DND-41 (cell line): ENCODE results near the gene MDK.

Source experiments
- ATAC-seq: fragments of 200-7000 bp; cut with Tn5 transposase; 3 replicates; pipeline ENCODE4 v1.9.1; 2021; ENCODE audit warnings: low read depth; ENCODE audit not compliant: insufficient read depth
- DNase-seq: peaks from one replicate; pipeline ENCODE4 v3.0.0-alpha.2; 2020
- H2AFZ ChIP-seq: 2 replicates; pipeline ENCODE4 v1.6.0; 2012; ENCODE audit warnings: low read depth, low read length
- H3K27ac ChIP-seq: 2 replicates; pipeline ENCODE4 v1.5.1; 2012; ENCODE audit warnings: low read length, inconsistent platforms
- H3K27me3 ChIP-seq: fragments of 200-600 bp; sonication (generic); 2 replicates; pipeline ENCODE4 v1.6.0; 2012; ENCODE audit warnings: low read length, mild to moderate bottlenecking, inconsistent platforms; ENCODE audit not compliant: insufficient read depth, poor library complexity
- H3K36me3 ChIP-seq: 2 replicates; pipeline ENCODE4 v1.5.1; 2012; ENCODE audit warnings: low read length, inconsistent platforms; ENCODE audit not compliant: insufficient read depth
- H3K4me1 ChIP-seq: 2 replicates; pipeline ENCODE4 v1.5.1; 2012; ENCODE audit warnings: mild to moderate bottlenecking, low read length; ENCODE audit not compliant: insufficient read depth
- H3K4me2 ChIP-seq: 2 replicates; pipeline ENCODE4 v1.6.0; 2012; ENCODE audit warnings: mild to moderate bottlenecking, moderate library complexity, low read length, inconsistent platforms; ENCODE audit not compliant: insufficient read depth
- H3K4me3 ChIP-seq, 2 experiments: fragments of 200-600 bp in 1 of 2; shearing (Covaris generic) in 1 of 2; 2 replicates each; pipeline ENCODE4 v1.5.1; 2012 to 2016; ENCODE audit warnings: inconsistent platforms in 2 of 2, low read length in 2 of 2, mild to moderate bottlenecking in 2 of 2, low read depth in 1 of 2, moderate library complexity in 1 of 2
- H3K79me2 ChIP-seq: 2 replicates; pipeline ENCODE4 v1.6.0; 2012; ENCODE audit warnings: low read length, inconsistent platforms; ENCODE audit not compliant: insufficient read depth
- H3K9ac ChIP-seq: 2 replicates; pipeline ENCODE4 v1.6.0; 2012; ENCODE audit warnings: low read depth, mild to moderate bottlenecking, inconsistent platforms, low read length, moderate library complexity
- H3K9me3 ChIP-seq: 2 replicates; pipeline ENCODE4 v1.5.1; 2012; ENCODE audit warnings: low read length, moderate library complexity, mild to moderate bottlenecking, inconsistent platforms; ENCODE audit not compliant: insufficient read depth, severe bottlenecking
- H4K20me1 ChIP-seq: 2 replicates; pipeline ENCODE4 v1.6.0; 2012; ENCODE audit warnings: low read length; ENCODE audit not compliant: insufficient read depth
- CTCF ChIP-seq: IDR thresholded peaks from 2 replicates; pipeline ENCODE4 v1.5.1; 2012; ENCODE audit warnings: borderline replicate concordance, low read length, moderate library complexity, mild to moderate bottlenecking; ENCODE audit not compliant: poor library complexity, severe bottlenecking; ENCODE audit errors: extremely low read depth
- EZH2 ChIP-seq: IDR thresholded peaks from 3 replicates; pipeline ENCODE4 v1.6.1; 2012; ENCODE audit warnings: borderline replicate concordance, low read depth, mild to moderate bottlenecking, moderate library complexity, low read length, inconsistent platforms; ENCODE audit not compliant: severe bottlenecking

Gene MDK

GRCh38 chr11:46381819-46382645, 563 bp downstream of the MDK start:
- H3K36me3 ChIP-seq = peaks cover 21% of the 10 kb centered on the region
- peaks cover 29% of the 10 kb centered on the region for H4K20me1 ChIP-seq
- DNase-seq (peak; percentile 39), ATAC-seq (peak; percentile 53)
- H3K4me1 ChIP-seq = peaks cover 22% of the 10 kb centered on the region
- TF ChIP-seq EZH2 (peak; percentile 95), CTCF (no peak)
- H3K27me3 ChIP-seq = peaks cover 33% of the 10 kb centered on the region
- peak overlapping the region; percentile 70 for H3K4me2 ChIP-seq
- H3K79me2 ChIP-seq = no peaks in the 10 kb centered on the region
- no peak overlapping the region for H3K27ac ChIP-seq
- peak overlapping the region; percentile 24; the same call in 1 of the 2 replicates for H3K9ac ChIP-seq
- peak overlapping the region; percentile 27 for H2AFZ ChIP-seq
- peak overlapping the region in 1 of 2 experiments; percentile 48; a peak in 2 of 4 replicates for H3K4me3 ChIP-seq
- H3K9me3 ChIP-seq = no peaks in the 10 kb centered on the region

DNA sequence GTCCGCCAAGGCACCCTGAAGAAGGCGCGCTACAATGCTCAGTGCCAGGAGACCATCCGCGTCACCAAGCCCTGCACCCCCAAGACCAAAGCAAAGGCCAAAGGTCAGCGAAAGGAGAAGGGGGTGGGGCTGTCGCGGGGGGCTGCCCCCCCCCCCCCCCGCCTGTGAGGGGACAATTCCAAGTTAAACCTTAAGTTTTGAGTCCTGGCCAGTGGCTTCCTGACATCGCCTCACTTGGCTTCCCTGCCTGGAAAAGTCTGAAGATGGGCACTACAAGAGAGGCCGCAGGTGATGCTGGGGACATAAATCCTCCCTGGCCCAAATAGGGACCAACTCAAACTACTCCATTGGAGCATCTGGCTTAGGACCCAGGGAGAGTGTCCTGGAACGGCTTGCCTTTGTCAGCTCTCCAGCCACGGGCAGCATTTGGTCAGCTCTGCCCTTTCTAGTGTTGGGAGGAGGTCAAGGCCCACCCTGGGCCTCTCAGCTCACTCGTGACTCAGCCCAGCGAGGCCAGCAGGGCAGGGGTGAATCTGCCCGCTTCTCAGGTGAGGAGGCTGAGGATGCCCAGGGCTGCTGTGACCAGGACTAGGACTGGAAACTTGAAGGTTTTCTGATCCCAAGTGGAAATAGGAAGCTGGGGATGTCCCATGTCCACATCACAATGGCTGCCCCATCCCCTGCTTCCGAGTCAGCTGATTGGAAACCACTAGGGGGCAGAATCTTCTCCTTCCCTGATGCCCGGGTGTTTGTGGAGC, 1.4 kb downstream of the MDK start:
- Histone ChIP-seq H3K4me1 (peaks cover 22% of the 10 kb centered on the region), H3K4me2 (no peak overlapping the region), H3K9ac (no peak overlapping the region), H4K20me1 (peaks cover 29% of the 10 kb centered on the region), H3K27me3 (peaks cover 40% of the 10 kb centered on the region), H3K27ac (no peak overlapping the region), H2AFZ (no peak overlapping the region), H3K4me3 (no peak overlapping the region), H3K79me2 (no peaks in the 10 kb centered on the region), H3K9me3 (no peaks in the 10 kb centered on the region), H3K36me3 (peaks cover 13% of the 10 kb centered on the region)
- ATAC-seq (no peak), DNase-seq (no peak)
- TF ChIP-seq CTCF (peak; percentile 34), EZH2 (no peak)

- H3K79me2 ChIP-seq = no peaks in the 10 kb centered on the region
- ATAC-seq = no peak
- H3K4me1 ChIP-seq = peaks cover 22% of the 10 kb centered on the region
- no peak for TF ChIP-seq CTCF
- H4K20me1 ChIP-seq = peaks cover 24% of the 10 kb centered on the region
- H3K36me3 ChIP-seq = peaks cover 7% of the 10 kb centered on the region
- H3K9me3 ChIP-seq = no peaks in the 10 kb centered on the region
- H3K4me3 ChIP-seq = no peak overlapping the region
- no peak overlapping the region for H2AFZ ChIP-seq
- H3K27ac ChIP-seq = no peak overlapping the region
- peaks cover 45% of the 10 kb centered on the region for H3K27me3 ChIP-seq
- no peak overlapping the region for H3K9ac ChIP-seq
- no peak for DNase-seq
- H3K4me2 ChIP-seq = no peak overlapping the region
Observed at GRCh38 chr11:46383404-46383758, 1.9 kb downstream of the MDK start.
